CD4-positive, alpha-beta T cell treated with Interleukin-21 for 1 hour (primary cell): Measurements from ENCODE around the gene DXO.
"Not testable (repeated sequence)": the region's sequence is repeated elsewhere in the genome, so short reads cannot be mapped to it uniquely, and the experiment has no call there.

Source experiments
- DNase-seq: peaks from one replicate; pipeline ENCODE4 v3.0.0-alpha.2; 2020

The DXO gene

DNA sequence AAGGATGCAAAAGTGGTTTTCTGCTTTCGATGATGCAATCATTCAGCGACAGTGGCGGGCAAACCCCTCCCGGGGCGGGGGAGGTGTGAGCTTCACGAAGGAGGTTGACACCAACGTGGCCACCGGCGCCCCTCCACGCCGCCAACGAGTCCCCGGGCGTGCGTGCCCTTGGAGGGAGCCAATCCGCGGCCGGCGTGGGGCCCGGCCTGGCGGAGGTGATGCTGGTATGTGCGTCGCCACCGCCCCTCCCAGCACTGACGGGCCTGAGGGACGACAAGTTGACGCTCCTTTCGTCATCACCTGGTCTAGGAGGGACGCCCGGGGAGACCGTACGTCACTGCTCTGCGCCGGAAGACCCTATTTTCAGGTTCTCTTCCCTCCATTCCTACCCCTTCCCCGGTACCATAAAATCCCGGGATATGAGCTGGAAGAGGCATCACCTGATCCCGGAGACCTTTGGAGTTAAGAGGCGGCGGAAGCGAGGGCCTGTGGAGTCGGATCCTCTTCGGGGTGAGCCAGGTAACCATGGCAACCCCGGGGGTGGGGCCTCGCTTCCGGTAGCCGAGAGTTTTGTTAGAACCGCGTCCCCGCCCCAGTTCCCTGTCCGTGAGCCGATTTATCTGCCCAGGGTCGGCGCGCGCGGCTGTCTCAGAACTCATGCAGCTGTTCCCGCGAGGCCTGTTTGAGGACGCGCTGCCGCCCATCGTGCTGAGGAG lies at the start of gene DXO:
Gene DXO, minus strand, starts transcription at position 146 of the 716 bp plus-strand sequence. CDS start 463 bp downstream, outside the sequence.
- peak; percentile 99 for DNase-seq

DNA sequence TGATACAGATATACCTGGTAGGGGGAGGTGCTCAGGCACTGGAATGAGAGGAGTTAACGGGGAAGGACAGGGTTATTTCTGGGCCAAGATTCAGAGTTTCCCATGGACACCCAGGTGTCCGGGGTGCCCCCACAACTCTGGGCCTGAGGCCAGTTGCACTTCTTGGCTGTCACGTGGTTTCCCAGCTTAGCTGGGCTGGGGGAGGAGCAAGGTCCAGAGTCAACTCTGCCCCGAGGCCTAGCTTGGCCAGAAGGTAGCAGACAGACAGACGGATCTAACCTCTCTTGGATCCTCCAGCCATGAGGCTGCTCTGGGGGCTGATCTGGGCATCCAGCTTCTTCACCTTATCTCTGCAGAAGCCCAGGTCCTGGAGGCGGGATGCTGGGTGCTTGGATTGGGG lies 42.6 kb upstream of the DXO start, which contains the start of gene C4B:
Gene C4B, plus strand, starts transcription at position 249 of the 400 bp plus-strand sequence. Its CDS starts 51 bp downstream, at position 300.
- DNase-seq: not testable (repeated sequence)

DNA sequence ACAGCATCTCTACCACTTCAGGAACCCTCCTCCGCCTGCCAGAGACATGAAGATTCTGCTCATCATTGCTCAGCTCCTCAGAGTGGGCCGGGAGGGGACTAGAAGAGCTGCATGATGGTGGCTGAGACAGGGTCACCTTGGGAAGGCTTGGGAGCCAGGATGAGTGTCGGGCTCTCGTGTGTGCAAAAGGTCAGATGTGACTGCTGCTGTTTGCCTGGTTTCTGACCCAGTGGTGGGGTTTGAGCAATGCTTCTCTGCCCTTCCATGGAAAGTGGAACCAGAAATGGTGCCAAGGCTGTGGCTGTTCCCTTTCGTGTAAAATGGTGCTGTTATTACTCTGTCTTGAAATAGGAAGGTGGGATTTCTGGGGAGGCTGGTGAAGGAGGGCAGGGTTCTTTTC lies 41.8 kb upstream of the DXO start:
- DNase-seq: not testable (repeated sequence)

DNA sequence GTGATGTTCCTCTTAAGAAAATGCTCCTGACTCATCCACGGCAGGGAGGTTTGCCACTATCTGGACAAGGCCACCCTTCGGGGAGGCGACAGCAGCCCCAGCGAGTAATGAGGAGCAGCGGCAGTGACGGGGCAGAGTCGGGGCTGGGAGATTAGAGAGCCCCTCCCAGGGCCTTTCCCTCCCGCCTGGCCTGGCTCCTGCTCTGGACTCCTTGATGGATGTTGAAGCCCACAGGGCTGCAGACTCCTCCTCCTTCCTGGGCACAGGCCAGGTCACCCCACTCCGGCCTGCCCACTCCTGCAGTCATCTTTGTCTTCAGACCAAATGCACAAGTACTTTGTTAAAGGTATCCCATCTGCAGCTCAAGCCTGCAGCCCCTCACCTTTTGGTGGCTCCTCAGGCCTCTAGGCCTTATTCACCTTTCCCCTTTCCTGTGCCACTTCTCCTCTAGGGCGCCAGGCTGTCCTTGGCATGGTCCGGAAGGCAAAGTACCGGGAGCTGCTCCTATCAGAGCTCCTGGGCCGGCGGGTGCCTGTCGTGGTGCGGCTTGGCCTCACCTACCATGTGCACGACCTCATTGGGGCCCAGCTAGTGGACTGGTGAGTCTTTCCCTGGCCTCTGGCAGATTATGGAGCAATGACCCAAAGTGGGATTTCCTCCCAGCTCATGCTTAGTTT lies 41.1 kb upstream of the DXO start:
- not testable (repeated sequence) for DNase-seq

DNA sequence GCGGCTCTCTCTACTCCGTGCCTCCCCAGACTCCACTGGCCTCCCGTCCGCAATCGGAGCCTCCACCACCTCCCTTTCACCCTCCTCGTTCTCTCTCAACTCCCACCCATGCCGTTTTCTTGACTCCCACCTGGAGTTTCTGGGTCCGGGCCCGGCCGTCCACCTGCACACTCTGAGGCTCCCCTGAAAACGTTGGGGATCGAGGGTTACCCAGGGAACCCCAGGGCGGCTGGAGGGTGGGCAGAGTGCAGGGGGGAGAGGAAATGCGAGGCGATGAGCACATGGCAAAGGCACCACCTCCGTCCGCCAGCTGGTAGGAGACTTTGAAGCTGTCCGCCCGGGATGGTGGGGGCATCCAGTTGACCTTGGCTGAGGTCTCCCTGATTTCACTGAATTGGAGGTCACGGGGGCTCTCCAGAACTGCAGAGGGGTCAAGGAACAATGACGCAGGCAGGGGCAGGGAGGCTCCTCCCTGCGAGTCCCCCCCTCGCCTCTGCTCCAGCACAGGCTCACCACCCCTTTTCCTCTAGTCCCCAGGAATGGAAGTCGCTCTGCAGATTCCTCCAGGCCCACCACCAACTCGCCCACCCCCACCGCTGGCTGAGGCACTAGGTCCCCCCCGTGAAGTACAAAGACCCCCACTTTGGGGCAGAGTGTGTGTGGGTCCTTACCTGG lies 39.1 kb upstream of the DXO start:
- DNase-seq: not testable (repeated sequence)

DNA sequence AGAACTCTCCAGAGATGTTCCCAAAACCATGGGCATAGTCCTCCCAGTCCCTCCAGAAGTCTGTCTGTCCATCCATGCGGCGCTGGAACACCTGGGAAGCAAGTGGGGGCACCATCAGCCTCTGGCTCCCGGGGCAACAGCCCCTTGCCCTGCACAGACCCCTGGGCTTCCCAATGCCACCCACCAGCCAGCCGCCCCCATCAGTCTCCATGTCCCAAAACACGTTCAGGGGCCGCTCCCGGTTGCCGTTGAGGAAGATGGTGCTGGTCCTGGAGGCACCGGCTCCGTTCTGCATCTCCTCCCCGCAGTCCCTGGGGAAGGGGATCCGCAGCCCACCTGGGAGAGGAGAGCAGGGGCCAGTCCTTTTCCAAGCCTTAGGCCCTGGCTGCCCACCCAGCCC lies 37.6 kb upstream of the DXO start:
- not testable (repeated sequence) for DNase-seq

DNA sequence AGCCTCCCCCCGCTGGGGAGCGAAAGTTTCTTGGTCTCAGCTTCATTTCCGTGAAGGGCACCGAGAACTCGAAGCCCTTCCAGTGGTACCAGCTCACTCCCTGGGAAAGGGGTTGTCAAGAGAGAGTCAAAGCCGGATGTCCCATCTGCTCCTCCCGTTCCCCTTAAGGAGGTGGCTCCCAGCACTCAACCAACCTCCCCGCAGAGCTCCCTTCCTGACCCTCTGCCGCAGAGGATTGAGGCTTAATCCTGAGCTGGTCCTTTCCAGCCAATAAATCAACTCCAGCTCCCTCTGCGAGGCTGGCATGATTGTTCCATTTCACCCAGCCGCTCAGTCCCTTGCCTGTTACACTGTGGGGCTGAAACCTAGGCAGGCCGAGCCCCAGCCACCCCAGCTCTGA lies 36.7 kb upstream of the DXO start:
- DNase-seq: not testable (repeated sequence)

DNA sequence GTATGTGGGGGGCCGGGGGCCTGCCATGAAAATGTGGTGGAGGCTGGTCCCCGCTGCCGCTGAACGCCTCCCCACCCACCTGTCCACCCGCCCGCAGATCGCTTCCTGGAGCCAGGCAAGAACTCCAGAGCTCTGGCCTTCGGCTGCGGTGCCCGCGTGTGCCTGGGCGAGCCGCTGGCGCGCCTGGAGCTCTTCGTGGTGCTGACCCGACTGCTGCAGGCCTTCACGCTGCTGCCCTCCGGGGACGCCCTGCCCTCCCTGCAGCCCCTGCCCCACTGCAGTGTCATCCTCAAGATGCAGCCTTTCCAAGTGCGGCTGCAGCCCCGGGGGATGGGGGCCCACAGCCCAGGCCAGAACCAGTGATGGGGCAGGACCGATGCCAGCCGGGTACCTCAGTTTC lies 36.1 kb upstream of the DXO start:
- not testable (repeated sequence) for DNase-seq

DNA sequence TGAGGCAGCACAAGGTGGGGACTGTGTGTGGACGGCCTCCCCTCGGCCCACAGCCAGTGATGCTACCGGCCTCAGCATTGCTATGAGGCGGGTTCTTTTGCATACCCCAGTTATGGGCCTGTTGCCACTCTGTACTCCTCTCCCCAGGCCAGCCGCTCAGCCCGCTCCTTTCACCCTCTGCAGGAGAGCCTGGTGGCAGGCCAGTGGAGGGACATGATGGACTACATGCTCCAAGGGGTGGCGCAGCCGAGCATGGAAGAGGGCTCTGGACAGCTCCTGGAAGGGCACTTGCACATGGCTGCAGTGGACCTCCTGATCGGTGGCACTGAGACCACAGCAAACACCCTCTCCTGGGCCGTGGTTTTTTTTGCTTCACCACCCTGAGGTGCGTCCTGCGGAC lies 35.1 kb upstream of the DXO start:
- DNase-seq: not testable (repeated sequence)

DNA sequence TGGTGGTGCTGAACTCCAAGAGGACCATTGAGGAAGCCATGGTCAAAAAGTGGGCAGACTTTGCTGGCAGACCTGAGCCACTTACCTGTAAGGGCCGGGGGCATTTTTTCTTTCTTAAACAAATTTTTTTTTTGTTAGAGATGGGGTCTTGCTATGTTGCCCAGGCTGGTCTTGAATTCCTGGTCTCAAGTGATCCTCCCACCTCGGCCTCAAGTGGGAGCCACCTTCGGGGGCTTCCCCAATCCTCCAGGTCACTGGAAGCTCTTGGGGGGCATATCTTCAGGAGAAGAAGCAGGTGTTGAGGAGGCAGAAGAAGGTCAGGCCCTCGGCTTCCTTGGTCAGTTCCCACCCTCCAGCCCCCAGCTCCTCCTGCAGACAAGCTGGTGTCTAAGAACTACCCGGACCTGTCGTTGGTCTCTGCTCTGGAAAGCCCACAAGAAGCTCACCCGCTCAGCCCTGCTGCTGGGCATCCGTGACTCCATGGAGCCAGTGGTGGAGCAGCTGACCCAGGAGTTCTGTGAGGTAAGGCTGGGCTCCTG lies 34.1 kb upstream of the DXO start:
- not testable (repeated sequence) for DNase-seq

DNA sequence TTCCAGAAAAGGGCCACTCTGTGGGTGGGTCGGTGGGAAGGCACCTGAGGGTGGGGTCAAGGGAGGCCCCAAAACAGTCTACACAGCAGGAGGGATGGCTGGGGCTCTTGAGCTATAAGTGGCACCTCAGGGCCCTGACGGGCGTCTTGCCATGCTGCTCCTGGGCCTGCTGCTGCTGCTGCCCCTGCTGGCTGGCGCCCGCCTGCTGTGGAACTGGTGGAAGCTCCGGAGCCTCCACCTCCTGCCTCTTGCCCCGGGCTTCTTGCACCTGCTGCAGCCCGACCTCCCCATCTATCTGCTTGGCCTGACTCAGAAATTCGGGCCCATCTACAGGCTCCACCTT lies 33.6 kb upstream of the DXO start:
- DNase-seq: not testable (repeated sequence)

DNA sequence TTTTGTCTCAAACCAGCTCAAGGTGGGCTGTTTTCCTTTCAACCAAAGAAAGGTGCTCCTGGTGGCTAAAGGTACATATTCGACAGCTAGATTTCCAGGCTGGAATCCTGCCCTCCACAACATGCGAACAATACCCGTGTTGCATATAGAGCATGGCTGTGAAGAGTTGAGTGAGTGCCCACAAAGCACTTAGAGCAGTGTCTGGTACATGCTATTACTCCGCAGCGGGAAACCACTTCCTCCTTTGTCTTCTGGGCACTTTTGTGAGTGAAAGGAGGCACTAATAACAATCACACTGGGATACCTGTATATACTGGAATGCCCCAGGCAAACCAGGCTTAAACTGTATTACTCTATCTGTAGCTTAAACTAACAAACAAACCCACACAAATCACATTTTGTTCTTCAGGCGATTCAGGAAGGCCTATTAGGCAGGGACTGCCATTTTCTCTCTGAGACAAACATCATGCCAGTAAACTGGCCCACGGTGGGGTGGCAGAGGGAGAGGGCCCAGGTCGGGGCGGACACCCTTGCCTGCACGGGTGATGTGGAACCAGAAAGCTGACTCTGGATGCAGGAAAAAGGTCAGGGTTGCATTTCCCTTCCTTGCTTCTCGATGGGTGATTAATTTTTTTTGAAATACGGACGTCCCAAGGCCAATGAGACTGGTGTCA lies 33.1 kb upstream of the DXO start:
- not testable (repeated sequence) for DNase-seq

DNA sequence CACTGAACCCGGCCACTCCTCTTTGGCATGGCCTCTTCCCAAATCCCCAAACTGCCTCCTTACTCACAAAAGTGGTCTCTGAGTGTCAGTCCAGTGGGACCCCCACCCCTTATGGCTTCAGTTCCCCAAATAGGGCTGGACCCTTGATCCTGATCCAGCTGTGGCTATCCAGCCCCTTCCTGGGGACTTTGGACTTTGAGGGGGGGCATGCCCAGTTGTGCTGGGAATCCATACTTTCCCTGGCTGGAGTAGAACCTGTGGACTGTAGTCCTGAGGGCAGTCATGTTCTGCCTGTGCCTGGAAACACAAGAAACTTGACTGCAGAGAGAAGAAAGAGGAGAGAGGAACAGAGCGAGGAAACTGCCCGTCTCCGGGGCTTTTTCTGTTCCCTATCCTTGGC lies 32.5 kb upstream of the DXO start:
- not testable (repeated sequence) for DNase-seq

DNA sequence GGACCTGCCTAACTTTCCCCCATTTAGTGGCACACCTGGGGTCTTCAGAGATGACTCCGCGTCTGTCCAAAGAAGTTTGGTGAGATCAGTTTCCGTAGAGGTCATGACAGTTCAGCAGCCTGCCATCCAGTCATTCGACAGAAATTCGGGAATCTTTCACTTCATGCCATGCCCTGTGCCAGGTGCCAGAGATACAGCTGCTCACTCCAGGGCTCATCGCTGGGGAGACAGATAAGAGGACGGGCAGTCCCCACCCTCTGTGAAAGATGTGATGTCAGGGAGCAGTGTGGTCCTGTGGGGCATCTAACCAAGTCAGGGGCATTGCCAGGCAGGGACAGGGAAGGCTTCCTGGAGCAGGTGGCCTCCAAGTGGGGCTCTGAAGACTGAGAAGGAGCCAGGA lies 31.4 kb upstream of the DXO start:
- DNase-seq: not testable (repeated sequence)

DNA sequence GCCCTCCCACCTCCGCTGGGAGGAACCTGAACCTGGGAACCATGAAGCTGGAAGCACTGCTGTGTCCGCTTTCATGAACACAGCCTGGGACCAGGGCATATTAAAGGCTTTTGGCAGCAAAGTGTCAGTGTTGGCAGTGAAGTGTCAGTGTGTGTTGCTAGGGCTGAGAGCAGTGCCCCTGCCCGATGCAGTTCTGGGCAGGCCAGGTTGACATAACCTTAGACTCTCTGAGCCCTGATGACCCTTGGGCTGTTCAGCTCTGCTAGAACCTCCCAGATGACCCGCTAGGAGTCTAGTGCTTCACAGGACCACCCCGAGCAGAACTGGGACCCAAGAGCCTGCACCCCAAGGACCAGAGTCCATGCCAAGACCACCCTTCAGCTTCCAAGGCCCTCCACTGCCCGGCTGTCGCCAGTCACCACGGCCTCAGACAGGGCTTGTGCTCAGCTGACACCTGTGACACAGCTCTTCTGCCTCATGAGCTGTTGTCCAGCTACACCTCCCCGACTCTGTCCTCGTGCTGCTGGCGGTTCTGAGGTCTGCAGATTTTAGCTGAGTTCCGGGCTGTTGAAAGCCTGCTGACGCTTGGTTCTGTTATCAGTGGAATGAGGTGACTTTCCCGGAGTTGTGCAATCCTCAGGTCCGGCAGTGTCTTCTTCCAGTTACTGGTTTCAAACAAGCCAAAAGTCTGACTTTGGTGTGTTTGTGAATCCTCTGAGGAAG lies 30.8 kb upstream of the DXO start:
- not testable (repeated sequence) for DNase-seq

DNA sequence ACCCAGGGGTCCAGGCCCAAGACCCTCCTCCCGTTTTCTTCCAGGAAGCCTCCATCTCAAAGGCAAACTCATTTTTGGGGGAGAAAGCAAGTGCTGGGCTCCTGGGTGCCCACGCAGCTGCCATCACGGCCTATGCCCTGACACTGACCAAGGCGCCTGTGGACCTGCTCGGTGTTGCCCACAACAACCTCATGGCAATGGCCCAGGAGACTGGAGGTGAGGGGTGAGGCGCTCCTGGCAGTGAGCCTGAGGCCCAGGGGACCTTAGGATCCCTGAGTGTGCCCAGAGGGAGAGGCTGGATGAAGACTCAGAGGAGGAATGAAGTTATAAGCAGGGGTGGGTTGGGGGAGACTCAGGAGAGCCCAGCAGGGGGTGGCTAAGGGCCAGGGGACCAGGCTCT lies 24.4 kb upstream of the DXO start:
- DNase-seq: not testable (repeated sequence)

DNA sequence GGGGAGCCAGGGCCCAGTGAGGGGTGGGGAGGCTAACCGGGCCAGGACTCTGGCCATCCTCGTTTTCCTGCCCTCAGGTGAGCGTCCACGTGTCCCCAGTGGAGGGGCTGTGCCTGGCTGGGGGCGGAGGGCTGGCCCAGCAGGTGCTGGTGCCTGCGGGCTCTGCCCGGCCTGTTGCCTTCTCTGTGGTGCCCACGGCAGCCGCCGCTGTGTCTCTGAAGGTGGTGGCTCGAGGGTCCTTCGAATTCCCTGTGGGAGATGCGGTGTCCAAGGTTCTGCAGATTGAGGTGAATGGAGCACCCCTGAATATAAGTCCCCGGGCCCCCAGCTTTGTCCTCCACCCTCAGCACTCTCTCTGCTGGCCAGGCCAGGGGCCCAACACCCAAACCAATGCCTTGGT lies 22.5 kb upstream of the DXO start:
- DNase-seq: not testable (repeated sequence)

DNA sequence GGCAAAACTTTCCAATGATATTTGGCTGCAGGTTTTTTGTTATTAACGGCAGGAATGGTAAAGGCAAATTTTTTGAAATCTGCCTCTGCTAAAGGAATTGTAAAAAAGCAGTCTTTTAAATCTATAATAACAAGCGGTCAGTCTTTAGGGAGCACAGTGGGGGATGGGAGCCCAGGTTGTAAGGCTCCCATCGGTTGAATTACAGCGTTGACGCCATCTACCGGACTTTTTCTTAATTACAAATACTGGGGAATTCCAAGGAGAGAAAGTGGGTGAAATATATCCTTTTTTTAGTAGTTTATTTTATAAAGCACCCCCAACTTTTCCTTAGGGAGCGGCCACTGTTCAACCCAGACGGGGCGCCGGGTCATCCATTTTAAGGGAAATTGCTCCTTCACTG lies 17.4 kb upstream of the DXO start:
- DNase-seq: not testable (repeated sequence)

DNA sequence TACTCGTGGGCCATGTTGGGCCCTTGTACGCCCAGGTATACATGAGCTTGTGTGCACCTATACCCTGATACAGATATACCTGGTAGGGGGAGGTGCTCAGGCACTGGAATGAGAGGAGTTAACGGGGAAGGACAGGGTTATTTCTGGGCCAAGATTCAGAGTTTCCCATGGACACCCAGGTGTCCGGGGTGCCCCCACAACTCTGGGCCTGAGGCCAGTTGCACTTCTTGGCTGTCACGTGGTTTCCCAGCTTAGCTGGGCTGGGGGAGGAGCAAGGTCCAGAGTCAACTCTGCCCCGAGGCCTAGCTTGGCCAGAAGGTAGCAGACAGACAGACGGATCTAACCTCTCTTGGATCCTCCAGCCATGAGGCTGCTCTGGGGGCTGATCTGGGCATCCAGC lies 9.8 kb upstream of the DXO start, which contains the start of gene C4A:
Gene C4A, plus strand, starts transcription at position 314 of the 400 bp plus-strand sequence. Its CDS starts 51 bp downstream, at position 365.
- not testable (repeated sequence) for DNase-seq

DNA sequence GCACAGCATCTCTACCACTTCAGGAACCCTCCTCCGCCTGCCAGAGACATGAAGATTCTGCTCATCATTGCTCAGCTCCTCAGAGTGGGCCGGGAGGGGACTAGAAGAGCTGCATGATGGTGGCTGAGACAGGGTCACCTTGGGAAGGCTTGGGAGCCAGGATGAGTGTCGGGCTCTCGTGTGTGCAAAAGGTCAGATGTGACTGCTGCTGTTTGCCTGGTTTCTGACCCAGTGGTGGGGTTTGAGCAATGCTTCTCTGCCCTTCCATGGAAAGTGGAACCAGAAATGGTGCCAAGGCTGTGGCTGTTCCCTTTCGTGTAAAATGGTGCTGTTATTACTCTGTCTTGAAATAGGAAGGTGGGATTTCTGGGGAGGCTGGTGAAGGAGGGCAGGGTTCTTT lies 9.1 kb upstream of the DXO start:
- not testable (repeated sequence) for DNase-seq

DNA sequence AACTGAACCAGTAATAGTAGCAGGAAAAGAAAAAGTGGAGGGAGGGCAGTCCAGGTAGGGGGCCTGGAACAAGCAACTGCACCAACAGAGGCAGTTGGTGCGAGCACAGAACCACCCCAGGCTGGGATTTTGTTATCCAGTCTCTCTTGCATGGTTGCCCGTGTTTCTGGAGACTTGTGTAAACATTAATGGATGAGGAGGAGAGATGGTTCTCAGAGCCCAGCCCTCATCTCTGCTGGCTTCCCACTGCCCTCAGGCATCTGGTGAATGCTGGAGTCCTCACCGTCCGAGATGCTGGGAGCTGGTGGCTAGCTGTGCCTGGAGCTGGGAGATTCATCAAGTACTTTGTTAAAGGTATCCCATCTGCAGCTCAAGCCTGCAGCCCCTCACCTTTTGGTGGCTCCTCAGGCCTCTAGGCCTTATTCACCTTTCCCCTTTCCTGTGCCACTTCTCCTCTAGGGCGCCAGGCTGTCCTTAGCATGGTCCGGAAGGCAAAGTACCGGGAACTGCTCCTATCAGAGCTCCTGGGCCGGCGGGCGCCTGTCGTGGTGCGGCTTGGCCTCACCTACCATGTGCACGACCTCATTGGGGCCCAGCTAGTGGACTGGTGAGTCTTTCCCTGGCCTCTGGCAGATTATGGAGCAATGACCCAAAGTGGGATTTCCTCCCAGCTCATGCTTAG lies 8.4 kb upstream of the DXO start:
- DNase-seq: not testable (repeated sequence)
